Measurements from ENCODE around the gene CCNQ.

GRCh38 chrX:153600921-153601320, 2.0 kb upstream of the CCNQ start:
- TF ChIP-seq, protein P1, sequence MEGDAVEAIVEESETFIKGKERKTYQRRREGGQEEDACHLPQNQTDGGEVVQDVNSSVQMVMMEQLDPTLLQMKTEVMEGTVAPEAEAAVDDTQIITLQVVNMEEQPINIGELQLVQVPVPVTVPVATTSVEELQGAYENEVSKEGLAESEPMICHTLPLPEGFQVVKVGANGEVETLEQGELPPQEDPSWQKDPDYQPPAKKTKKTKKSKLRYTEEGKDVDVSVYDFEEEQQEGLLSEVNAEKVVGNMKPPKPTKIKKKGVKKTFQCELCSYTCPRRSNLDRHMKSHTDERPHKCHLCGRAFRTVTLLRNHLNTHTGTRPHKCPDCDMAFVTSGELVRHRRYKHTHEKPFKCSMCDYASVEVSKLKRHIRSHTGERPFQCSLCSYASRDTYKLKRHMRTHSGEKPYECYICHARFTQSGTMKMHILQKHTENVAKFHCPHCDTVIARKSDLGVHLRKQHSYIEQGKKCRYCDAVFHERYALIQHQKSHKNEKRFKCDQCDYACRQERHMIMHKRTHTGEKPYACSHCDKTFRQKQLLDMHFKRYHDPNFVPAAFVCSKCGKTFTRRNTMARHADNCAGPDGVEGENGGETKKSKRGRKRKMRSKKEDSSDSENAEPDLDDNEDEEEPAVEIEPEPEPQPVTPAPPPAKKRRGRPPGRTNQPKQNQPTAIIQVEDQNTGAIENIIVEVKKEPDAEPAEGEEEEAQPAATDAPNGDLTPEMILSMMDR (IDR thresholded peaks at IDR 0.05; ENCODE audit: low read length), result no peak
- no peak for TF ChIP-seq EZH2 (optimal IDR thresholded peaks at IDR 0.05; ENCODE audit: low read depth, low read length)
- no peak for TF ChIP-seq EZH2phosphoT487 (IDR thresholded peaks at IDR 0.05; ENCODE audit: low read length)

Measured in MM.1S (cell line).